Endothelial cell (in vitro differentiated cells): ENCODE data around the gene MAT2B. TPM values are rescaled to one million over a fixed set of nuclear protein-coding genes. Genes with fewer than 3 reads are reported as not detected.

ENCODE experiments used
- DNase-seq: peaks from one replicate; pipeline ENCODE4 v3.0.0; 2021; ENCODE audit warnings: low spot score
- H3K27ac Mint-ChIP-seq: one replicate; pipeline ENCODE4 v1.8.0; 2021; ENCODE audit warnings: mixed read lengths, inconsistent platforms; ENCODE audit not compliant: unreplicated experiment
- H3K27me3 Mint-ChIP-seq: one replicate; pipeline ENCODE4 v1.8.0; 2021; ENCODE audit warnings: mild to moderate bottlenecking, moderate library complexity, mixed read lengths, inconsistent platforms; ENCODE audit not compliant: unreplicated experiment
- H3K36me3 Mint-ChIP-seq: one replicate; pipeline ENCODE4 v1.8.0; 2021; ENCODE audit warnings: mild to moderate bottlenecking, low read depth, mixed read lengths, inconsistent platforms; ENCODE audit not compliant: unreplicated experiment
- H3K4me1 Mint-ChIP-seq: one replicate; pipeline ENCODE4 v1.8.0; 2021; ENCODE audit warnings: mild to moderate bottlenecking, mixed read lengths, inconsistent platforms; ENCODE audit not compliant: unreplicated experiment
- H3K4me3 Mint-ChIP-seq: one replicate; pipeline ENCODE4 v1.8.0; 2021; ENCODE audit warnings: mild to moderate bottlenecking, mixed read lengths, inconsistent platforms; ENCODE audit not compliant: unreplicated experiment
- H3K9me3 Mint-ChIP-seq: one replicate; pipeline ENCODE4 v1.8.0; 2021; ENCODE audit warnings: mixed read lengths, inconsistent platforms; ENCODE audit not compliant: unreplicated experiment
- CTCF ChIP-seq: fragments of 200-600 bp; sonication (generic); IDR thresholded peaks from one replicate; pipeline ENCODE4 v1.5.0; 2021; ENCODE audit warnings: antibody characterized with exemption; ENCODE audit not compliant: unreplicated experiment
- total RNA-seq: library from RNA; stranded (reverse); fragmentation: NEBNext Ultra II Directional; extraction: Animal tissue kit (Norgen Biotek cat#: 25700); gene quantifications from one replicate; pipeline ENCODE4 v1.2.1, GENCODE V29; 2021; ENCODE audit not compliant: unreplicated experiment

Gene MAT2B
- total RNA-seq, 1 donor from 2014 or later: 25.2 TPM

GRCh38 chr5:163473635-163474243 is 31.7 kb upstream of the MAT2B start:
- no peaks in the 10 kb centered on the region for H3K9me3 Mint-ChIP-seq
- TF ChIP-seq CTCF: no peak
- no peak overlapping the region for H3K27ac Mint-ChIP-seq
- H3K4me3 Mint-ChIP-seq: no peak overlapping the region
- no peaks in the 10 kb centered on the region for H3K4me1 Mint-ChIP-seq
- H3K27me3 Mint-ChIP-seq: no peaks in the 10 kb centered on the region
- no peak for DNase-seq
- H3K36me3 Mint-ChIP-seq: no peaks in the 10 kb centered on the region

- Mint-ChIP-seq H3K36me3 (no peaks in the 10 kb centered on the region), H3K4me3 (no peak overlapping the region), H3K4me1 (no peaks in the 10 kb centered on the region), H3K27me3 (no peaks in the 10 kb centered on the region), H3K9me3 (no peaks in the 10 kb centered on the region), H3K27ac (no peak overlapping the region)
- no peak for TF ChIP-seq CTCF
- DNase-seq: no peak
Observed at GRCh38 chr5:163475411-163475810, 30.0 kb upstream of the MAT2B start.

- TF ChIP-seq CTCF: no peak
- no peaks in the 10 kb centered on the region for H3K27me3 Mint-ChIP-seq
- H3K9me3 Mint-ChIP-seq: no peaks in the 10 kb centered on the region
- no peaks in the 10 kb centered on the region for H3K36me3 Mint-ChIP-seq
- no peak overlapping the region for H3K27ac Mint-ChIP-seq
- H3K4me3 Mint-ChIP-seq: no peak overlapping the region
- no peak for DNase-seq
- H3K4me1 Mint-ChIP-seq: no peaks in the 10 kb centered on the region
Observed at GRCh38 chr5:163478126-163478981, 27.1 kb upstream of the MAT2B start.

GRCh38 chr5:163478982-163479271 is 26.5 kb upstream of the MAT2B start:
- H3K27ac Mint-ChIP-seq: no peak overlapping the region
- H3K4me3 Mint-ChIP-seq: no peak overlapping the region
- H3K4me1 Mint-ChIP-seq: no peaks in the 10 kb centered on the region
- TF ChIP-seq CTCF: no peak
- no peaks in the 10 kb centered on the region for H3K36me3 Mint-ChIP-seq
- no peak for DNase-seq
- H3K9me3 Mint-ChIP-seq: no peaks in the 10 kb centered on the region
- H3K27me3 Mint-ChIP-seq: no peaks in the 10 kb centered on the region

- H3K36me3 Mint-ChIP-seq: peaks cover 5% of the 10 kb centered on the region
- H3K27ac Mint-ChIP-seq: no peak overlapping the region
- H3K9me3 Mint-ChIP-seq: no peaks in the 10 kb centered on the region
- H3K27me3 Mint-ChIP-seq: no peaks in the 10 kb centered on the region
- no peaks in the 10 kb centered on the region for H3K4me1 Mint-ChIP-seq
- no peak overlapping the region for H3K4me3 Mint-ChIP-seq
- no peak for TF ChIP-seq CTCF
- peak; percentile 24 for DNase-seq
Observed at GRCh38 chr5:163489055-163489744, 16.2 kb upstream of the MAT2B start.
